Stimulated activated CD8-positive, alpha-beta memory T cell treated with anti-CD3 and anti-CD28 coated beads, Interleukin-7, amount 100 ng/mL, for 48 hours (primary cell): ENCODE results near the gene CAMTA1.
A peak's percentile ranks its signal among the peaks of the same experiment; 100 is the strongest.

Source experiments
- DNase-seq, 2 donors: peaks; one replicate each; pipeline ENCODE4 v3.0.0-alpha.2; 2020; ENCODE audit warnings: low read depth in 1 of 2; ENCODE audit errors: extremely low read depth in 1 of 2

Gene CAMTA1

GRCh38 chr1:7509598-7509997 lies 724.3 kb downstream of the CAMTA1 start:
- no peak for DNase-seq

- no peak for DNase-seq
Observed at GRCh38 chr1:7510389-7510931, 725.2 kb downstream of the CAMTA1 start.

GRCh38 chr1:7511381-7511780 lies 726.1 kb downstream of the CAMTA1 start:
- DNase-seq: no peak

GRCh38 chr1:7513081-7513480 lies 727.8 kb downstream of the CAMTA1 start:
- DNase-seq: no peak

GRCh38 chr1:7515175-7515574 lies 729.9 kb downstream of the CAMTA1 start:
- DNase-seq: no peak

GRCh38 chr1:7515904-7516303 lies 730.6 kb downstream of the CAMTA1 start:
- no peak for DNase-seq

GRCh38 chr1:7516341-7516740 lies 731.1 kb downstream of the CAMTA1 start:
- no peak for DNase-seq

- DNase-seq: no peak
Observed at GRCh38 chr1:7516929-7517328, 731.7 kb downstream of the CAMTA1 start.

GRCh38 chr1:7517611-7518330 lies 732.5 kb downstream of the CAMTA1 start:
- no peak for DNase-seq

- DNase-seq: no peak
Observed at GRCh38 chr1:7518411-7518810, 733.2 kb downstream of the CAMTA1 start.

GRCh38 chr1:7519181-7519860 lies 734.1 kb downstream of the CAMTA1 start:
- no peak for DNase-seq

- no peak for DNase-seq
Observed at GRCh38 chr1:7519861-7520395, 734.7 kb downstream of the CAMTA1 start.

- no peak for DNase-seq
Observed at GRCh38 chr1:7520496-7520895, 735.2 kb downstream of the CAMTA1 start.

- DNase-seq: no peak
Observed at GRCh38 chr1:7524341-7525337, 739.4 kb downstream of the CAMTA1 start.

GRCh38 chr1:7525338-7526063 lies 740.2 kb downstream of the CAMTA1 start:
- no peak for DNase-seq

- no peak for DNase-seq
Observed at GRCh38 chr1:7526196-7526866, 741.1 kb downstream of the CAMTA1 start.

GRCh38 chr1:7526867-7527732 lies 741.8 kb downstream of the CAMTA1 start:
- DNase-seq: peak in 1 of 2 donors; percentile 25

- no peak for DNase-seq
Observed at GRCh38 chr1:7527733-7528045, 742.4 kb downstream of the CAMTA1 start.
